GM18870 (cell line): ENCODE measurements around the gene ARMC9.

Experiments used
- ATAC-seq: cut with Tn5 transposase; IDR thresholded peaks from one replicate; pipeline ENCODE4 v1.9.1; 2021; ENCODE audit warnings: moderate library complexity; ENCODE audit not compliant: unreplicated experiment

The ARMC9 gene

GRCh38 chr2:231306791-231307393, 108.5 kb downstream of the ARMC9 start:
- ATAC-seq, result no peak

- ATAC-seq, result no peak
Observed at GRCh38 chr2:231308219-231308618, 109.8 kb downstream of the ARMC9 start.

GRCh38 chr2:231308631-231309428, 110.4 kb downstream of the ARMC9 start:
- no peak for ATAC-seq

GRCh38 chr2:231312066-231312465, 113.6 kb downstream of the ARMC9 start:
- ATAC-seq, result no peak

- no peak for ATAC-seq
Observed at GRCh38 chr2:231315896-231316295, 117.5 kb downstream of the ARMC9 start.

GRCh38 chr2:231317579-231317978, 119.1 kb downstream of the ARMC9 start:
- ATAC-seq, result no peak

GRCh38 chr2:231318436-231318835, 120.0 kb downstream of the ARMC9 start:
- ATAC-seq, result no peak

- no peak for ATAC-seq
Observed at GRCh38 chr2:231318954-231319353, 120.5 kb downstream of the ARMC9 start.

- ATAC-seq, result no peak
Observed at GRCh38 chr2:231319867-231320266, 121.4 kb downstream of the ARMC9 start.

GRCh38 chr2:231321021-231321420, 122.6 kb downstream of the ARMC9 start:
- no peak for ATAC-seq

GRCh38 chr2:231321556-231322334, 123.3 kb downstream of the ARMC9 start:
- ATAC-seq, result no peak

GRCh38 chr2:231323316-231323715, 124.9 kb downstream of the ARMC9 start:
- no peak for ATAC-seq

GRCh38 chr2:231325826-231326225, 127.4 kb downstream of the ARMC9 start:
- ATAC-seq, result no peak

GRCh38 chr2:231326404-231326803, 128.0 kb downstream of the ARMC9 start:
- no peak for ATAC-seq

GRCh38 chr2:231330311-231330710, 131.9 kb downstream of the ARMC9 start:
- ATAC-seq, result no peak

GRCh38 chr2:231331533-231331932, 133.1 kb downstream of the ARMC9 start:
- no peak for ATAC-seq

GRCh38 chr2:231332388-231332787, 134.0 kb downstream of the ARMC9 start:
- ATAC-seq, result no peak

- ATAC-seq, result no peak
Observed at GRCh38 chr2:231332872-231333500, 134.6 kb downstream of the ARMC9 start.

- no peak for ATAC-seq
Observed at GRCh38 chr2:231334179-231334930, 135.9 kb downstream of the ARMC9 start.

GRCh38 chr2:231334981-231335380, 136.6 kb downstream of the ARMC9 start:
- no peak for ATAC-seq

GRCh38 chr2:231335591-231335990, 137.2 kb downstream of the ARMC9 start:
- ATAC-seq, result no peak
